Measurements from ENCODE around the gene UBE3B.

Gene UBE3B

GRCh38 chr12:109523071-109523470 lies 45.6 kb downstream of the UBE3B start:
- no peak overlapping the region for H3K27ac ChIP-seq
- TF ChIP-seq ZFX (IDR thresholded peaks at IDR 0.05): no peak
- no peak for TF ChIP-seq CTCF (conservative IDR thresholded peaks at IDR 0.05)

- TF ChIP-seq ZFX (IDR thresholded peaks at IDR 0.05) (no peak), CTCF (conservative IDR thresholded peaks at IDR 0.05) (no peak)
- no peak overlapping the region for H3K27ac ChIP-seq
Observed at GRCh38 chr12:109523504-109523903, 46.1 kb downstream of the UBE3B start.

GRCh38 chr12:109524466-109525278 lies 47.2 kb downstream of the UBE3B start:
- TF ChIP-seq CTCF (conservative IDR thresholded peaks at IDR 0.05) (no peak), ZFX (IDR thresholded peaks at IDR 0.05) (no peak)
- H3K27ac ChIP-seq: no peak overlapping the region

- no peak overlapping the region for H3K27ac ChIP-seq
- TF ChIP-seq ZFX (IDR thresholded peaks at IDR 0.05): no peak
- no peak for TF ChIP-seq CTCF (conservative IDR thresholded peaks at IDR 0.05)
Observed at GRCh38 chr12:109525279-109525585, 47.8 kb downstream of the UBE3B start.

- H3K27ac ChIP-seq: no peak overlapping the region
- no peak for TF ChIP-seq CTCF (conservative IDR thresholded peaks at IDR 0.05)
- TF ChIP-seq ZFX (IDR thresholded peaks at IDR 0.05): no peak
Observed at GRCh38 chr12:109527489-109528123, 50.2 kb downstream of the UBE3B start.

GRCh38 chr12:109529691-109530640 lies 52.5 kb downstream of the UBE3B start:
- no peak overlapping the region for H3K27ac ChIP-seq
- no peak for TF ChIP-seq CTCF (conservative IDR thresholded peaks at IDR 0.05)
- TF ChIP-seq ZFX (IDR thresholded peaks at IDR 0.05): no peak

Data from C4-2B (cell line).